Effector memory CD4-positive, alpha-beta T cell (primary cell): ENCODE data around the gene SURF6.
"Not testable (repeated sequence)": the region's sequence is repeated elsewhere in the genome, so short reads cannot be mapped to it uniquely, and the experiment has no call there.

Source experiments
- DNase-seq, 3 donors: peaks; one replicate each; pipeline ENCODE4 v3.0.0-alpha.2; 2020
- H3K27ac ChIP-seq: 2 replicates; pipeline ENCODE4 v1.7.0; 2013; ENCODE audit warnings: mild to moderate bottlenecking, low read length, moderate library complexity; ENCODE audit not compliant: insufficient read depth, poor library complexity, severe bottlenecking
- H3K27me3 ChIP-seq: replicated peaks from 2 replicates; pipeline ENCODE4 v1.7.0; 2013; ENCODE audit warnings: mild to moderate bottlenecking, low read length; ENCODE audit not compliant: insufficient read depth, control insufficient read depth, poor library complexity, severe bottlenecking
- H3K36me3 ChIP-seq: 2 replicates; pipeline ENCODE4 v1.7.0; 2013; ENCODE audit warnings: mild to moderate bottlenecking, low read length, moderate library complexity; ENCODE audit not compliant: control insufficient read depth, insufficient read depth
- H3K4me1 ChIP-seq: 2 replicates; pipeline ENCODE4 v1.7.0; 2013; ENCODE audit warnings: low read length, mild to moderate bottlenecking; ENCODE audit not compliant: control insufficient read depth, insufficient read depth, poor library complexity, severe bottlenecking
- H3K4me3 ChIP-seq: 2 replicates; pipeline ENCODE4 v1.7.0; 2013; ENCODE audit warnings: low read length, low read depth, mild to moderate bottlenecking; ENCODE audit not compliant: insufficient read depth, poor library complexity, severe bottlenecking
- H3K9me3 ChIP-seq: 2 replicates; pipeline ENCODE4 v1.7.0; 2013; ENCODE audit warnings: mild to moderate bottlenecking, low read length, moderate library complexity; ENCODE audit not compliant: control insufficient read depth

SURF6 gene

GRCh38 chr9:133294257-133294656 is 41.7 kb downstream of the SURF6 start:
- no peak for DNase-seq
- Histone ChIP-seq H3K27ac (no peak overlapping the region), H3K4me3 (no peak overlapping the region), H3K4me1 (no peaks in the 10 kb centered on the region), H3K9me3 (no peaks in the 10 kb centered on the region), H3K36me3 (no peaks in the 10 kb centered on the region), H3K27me3 (no peaks in the 10 kb centered on the region)

GRCh38 chr9:133290751-133291302 is 45.2 kb downstream of the SURF6 start:
- no peak for DNase-seq
- H3K4me1 ChIP-seq, result no peaks in the 10 kb centered on the region
- H3K4me3 ChIP-seq, result no peak overlapping the region
- H3K9me3 ChIP-seq, result no peaks in the 10 kb centered on the region
- no peaks in the 10 kb centered on the region for H3K36me3 ChIP-seq
- H3K27me3 ChIP-seq, result no peaks in the 10 kb centered on the region
- no peak overlapping the region for H3K27ac ChIP-seq

GRCh38 chr9:133286523-133286922 is 49.5 kb downstream of the SURF6 start:
- H3K27ac ChIP-seq, result no peak overlapping the region
- H3K36me3 ChIP-seq, result no peaks in the 10 kb centered on the region
- H3K27me3 ChIP-seq, result no peaks in the 10 kb centered on the region
- H3K9me3 ChIP-seq, result no peaks in the 10 kb centered on the region
- DNase-seq, result no peak
- no peaks in the 10 kb centered on the region for H3K4me1 ChIP-seq
- no peak overlapping the region for H3K4me3 ChIP-seq

- H3K9me3 ChIP-seq, result no peaks in the 10 kb centered on the region
- no peaks in the 10 kb centered on the region for H3K27me3 ChIP-seq
- H3K4me3 ChIP-seq, result no peak overlapping the region
- no peak for DNase-seq
- H3K27ac ChIP-seq, result no peak overlapping the region
- H3K36me3 ChIP-seq, result no peaks in the 10 kb centered on the region
- no peaks in the 10 kb centered on the region for H3K4me1 ChIP-seq
These were observed 50.7 kb downstream of the SURF6 start for GRCh38 chr9:133285252-133285775.

- no peak for DNase-seq
- no peaks in the 10 kb centered on the region for H3K9me3 ChIP-seq
- H3K4me1 ChIP-seq, result no peaks in the 10 kb centered on the region
- no peak overlapping the region for H3K27ac ChIP-seq
- H3K4me3 ChIP-seq, result no peak overlapping the region
- no peaks in the 10 kb centered on the region for H3K36me3 ChIP-seq
- H3K27me3 ChIP-seq, result no peaks in the 10 kb centered on the region
These were observed 51.6 kb downstream of the SURF6 start for GRCh38 chr9:133284362-133284761.

GRCh38 chr9:133283255-133284032 is 52.5 kb downstream of the SURF6 start:
- not testable (repeated sequence) for DNase-seq, H3K9me3 ChIP-seq, H3K4me3 ChIP-seq, H3K27ac ChIP-seq, H3K4me1 ChIP-seq, H3K27me3 ChIP-seq, H3K36me3 ChIP-seq

GRCh38 chr9:133282464-133283238 is 53.3 kb downstream of the SURF6 start:
- Histone ChIP-seq H3K27me3 (peaks cover 3% of the 10 kb centered on the region), H3K4me3 (no peak overlapping the region), H3K4me1 (no peaks in the 10 kb centered on the region), H3K27ac (no peak overlapping the region), H3K9me3 (no peaks in the 10 kb centered on the region), H3K36me3 (no peaks in the 10 kb centered on the region)
- DNase-seq, result no peak

- no peak overlapping the region for H3K27ac ChIP-seq
- H3K27me3 ChIP-seq, result peaks cover 10% of the 10 kb centered on the region
These were observed 55.6 kb downstream of the SURF6 start for GRCh38 chr9:133280392-133280791.

More at GRCh38 chr9:133280392-133280791, 55.6 kb downstream of the SURF6 start:
- DNase-seq, result no peak
- Histone ChIP-seq H3K9me3 (no peaks in the 10 kb centered on the region), H3K4me1 (peaks cover 4% of the 10 kb centered on the region), H3K36me3 (no peaks in the 10 kb centered on the region), H3K4me3 (no peak overlapping the region)
